Glutamatergic neuron (in vitro differentiated cells): ENCODE data around the gene UBN1. TPM values are rescaled to one million over a fixed set of nuclear protein-coding genes. Genes with fewer than 3 reads are reported as not detected.
A peak's percentile ranks its signal among the peaks of the same experiment; 100 is the strongest.

ENCODE experiments used
- DNase-seq: peaks from one replicate; pipeline ENCODE4 v3.0.0; 2022
- H3K27ac Mint-ChIP-seq: one replicate; pipeline ENCODE4 v1.8.0; 2020; ENCODE audit warnings: mild to moderate bottlenecking, mixed read lengths, inconsistent platforms; ENCODE audit not compliant: unreplicated experiment
- H3K27me3 Mint-ChIP-seq: one replicate; pipeline ENCODE4 v1.8.0; 2020; ENCODE audit warnings: mild to moderate bottlenecking, moderate library complexity, mixed read lengths, inconsistent platforms; ENCODE audit not compliant: unreplicated experiment
- H3K36me3 Mint-ChIP-seq: one replicate; pipeline ENCODE4 v1.8.0; 2020; ENCODE audit warnings: mild to moderate bottlenecking, mixed read lengths, inconsistent platforms; ENCODE audit not compliant: unreplicated experiment
- H3K4me1 Mint-ChIP-seq: one replicate; pipeline ENCODE4 v1.8.0; 2020; ENCODE audit warnings: mild to moderate bottlenecking, low read depth, mixed read lengths, inconsistent platforms; ENCODE audit not compliant: unreplicated experiment
- H3K4me3 Mint-ChIP-seq: one replicate; pipeline ENCODE4 v1.8.0; 2020; ENCODE audit warnings: mild to moderate bottlenecking, mixed read lengths, inconsistent platforms; ENCODE audit not compliant: unreplicated experiment
- H3K9me3 Mint-ChIP-seq: one replicate; pipeline ENCODE4 v1.8.0; 2020; ENCODE audit warnings: mild to moderate bottlenecking, moderate library complexity, mixed read lengths, inconsistent platforms; ENCODE audit not compliant: unreplicated experiment
- CTCF ChIP-seq: fragments of 200-600 bp; sonication (generic); IDR thresholded peaks from one replicate; pipeline ENCODE4 v1.5.0; 2021; ENCODE audit not compliant: partially characterized antibody, unreplicated experiment
- total RNA-seq: library from RNA; stranded (reverse); fragmentation: NEBNext Ultra II Directional; extraction: Animal tissue kit (Norgen Biotek cat#: 25700); gene quantifications from one replicate; pipeline ENCODE4 v1.2.1, GENCODE V29; 2021; ENCODE audit not compliant: unreplicated experiment

The UBN1 gene
- total RNA-seq, 1 donor from 2014 or later: 34.3 TPM

DNA sequence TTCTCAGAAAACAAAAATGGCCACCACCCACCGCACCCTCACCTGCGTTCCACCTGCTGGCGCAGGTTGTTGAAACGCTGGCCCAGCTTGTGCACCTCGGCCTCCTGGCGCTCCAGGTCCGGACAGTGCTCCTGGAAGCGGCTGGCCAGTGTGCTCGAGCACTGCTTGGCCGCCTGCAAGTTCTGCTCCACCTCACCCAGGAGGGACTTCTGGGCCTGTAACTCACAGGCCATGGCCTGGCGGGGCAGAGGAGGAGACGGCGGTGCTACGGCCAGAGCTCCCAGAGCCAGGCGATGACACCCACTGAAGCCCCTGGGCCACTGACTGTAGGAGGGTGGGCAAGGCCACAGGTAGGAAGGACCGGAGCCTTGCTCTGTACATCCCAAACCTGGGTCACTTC is 43.4 kb downstream of the UBN1 start:
- H3K36me3 Mint-ChIP-seq: peaks cover 7% of the 10 kb centered on the region
- peaks cover 32% of the 10 kb centered on the region for H3K4me1 Mint-ChIP-seq
- H3K4me3 Mint-ChIP-seq: no peak overlapping the region
- H3K27me3 Mint-ChIP-seq: peaks cover 3% of the 10 kb centered on the region
- peaks cover 9% of the 10 kb centered on the region for H3K9me3 Mint-ChIP-seq
- no peak for DNase-seq
- TF ChIP-seq CTCF: no peak
- peak overlapping the region; percentile 77 for H3K27ac Mint-ChIP-seq

GRCh38 chr16:4891097-4891885 is 44.0 kb downstream of the UBN1 start:
- TF ChIP-seq CTCF: no peak
- no peak overlapping the region for H3K4me3 Mint-ChIP-seq
- peaks cover 26% of the 10 kb centered on the region for H3K4me1 Mint-ChIP-seq
- H3K9me3 Mint-ChIP-seq: peaks cover 5% of the 10 kb centered on the region
- no peak overlapping the region for H3K27ac Mint-ChIP-seq
- H3K36me3 Mint-ChIP-seq: peaks cover under 1% of the 10 kb centered on the region
- no peak for DNase-seq
- H3K27me3 Mint-ChIP-seq: peaks cover 3% of the 10 kb centered on the region

DNA sequence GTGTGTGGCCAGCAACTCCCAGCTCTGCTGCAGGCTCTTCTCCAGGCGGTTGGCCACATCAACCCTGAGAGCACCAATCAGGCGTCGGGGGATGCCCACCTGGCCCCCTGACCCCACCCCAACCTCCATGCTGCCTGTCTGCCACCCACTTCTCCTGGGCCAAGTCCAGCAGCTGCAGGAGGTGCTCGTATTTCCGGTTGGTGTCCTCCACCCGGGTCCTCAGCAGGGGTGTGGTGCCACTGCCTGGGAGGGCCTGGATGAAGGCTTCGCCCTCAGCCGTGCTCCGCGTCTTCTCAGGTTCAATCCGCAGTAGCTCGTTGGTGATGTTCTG is 44.6 kb downstream of the UBN1 start:
- H3K36me3 Mint-ChIP-seq: no peaks in the 10 kb centered on the region
- H3K27me3 Mint-ChIP-seq: peaks cover 3% of the 10 kb centered on the region
- peaks cover 23% of the 10 kb centered on the region for H3K4me1 Mint-ChIP-seq
- DNase-seq: no peak
- H3K9me3 Mint-ChIP-seq: peaks cover 5% of the 10 kb centered on the region
- H3K27ac Mint-ChIP-seq: peak overlapping the region; percentile 33
- no peak overlapping the region for H3K4me3 Mint-ChIP-seq
- no peak for TF ChIP-seq CTCF

DNA sequence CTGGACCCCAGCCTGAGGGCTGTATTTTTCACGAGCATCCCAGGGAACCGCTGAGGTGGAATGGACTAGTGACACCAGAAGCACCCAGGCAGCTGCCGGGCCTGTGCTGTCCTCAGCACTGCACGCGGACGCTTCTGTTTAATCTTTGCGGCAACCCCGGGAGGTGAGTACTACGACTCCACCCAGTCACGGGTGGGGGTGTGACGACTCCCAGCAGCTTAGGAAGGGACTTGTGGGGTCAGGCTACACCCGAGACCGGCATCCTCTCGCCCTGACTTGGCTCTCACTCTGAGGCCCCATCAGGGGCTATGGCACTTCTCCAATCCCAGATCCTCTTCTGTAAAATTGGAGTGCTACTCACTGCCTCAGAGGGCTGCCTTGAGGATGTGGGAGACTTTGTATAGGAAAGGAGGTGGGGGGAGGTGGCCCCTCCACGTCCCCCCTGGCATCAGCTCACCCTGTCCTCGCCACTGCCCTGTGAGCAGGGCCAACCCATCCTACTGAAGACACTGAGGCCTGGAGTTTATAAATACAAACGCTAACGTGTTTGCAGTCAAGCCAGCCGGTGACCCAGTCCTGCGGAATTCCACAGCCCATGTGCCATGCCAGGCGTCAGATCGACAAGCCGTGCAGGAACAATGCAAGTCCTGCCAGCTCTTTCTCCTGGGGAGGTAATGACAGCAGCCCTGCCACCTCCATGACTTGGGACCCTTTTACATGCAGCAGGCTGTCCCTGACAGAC is 45.3 kb downstream of the UBN1 start:
- peaks cover 5% of the 10 kb centered on the region for H3K9me3 Mint-ChIP-seq
- TF ChIP-seq CTCF: no peak
- H3K27me3 Mint-ChIP-seq: peaks cover 3% of the 10 kb centered on the region
- peaks cover 20% of the 10 kb centered on the region for H3K4me1 Mint-ChIP-seq
- no peak overlapping the region for H3K4me3 Mint-ChIP-seq
- peak; percentile 38 for DNase-seq
- peak overlapping the region; percentile 33 for H3K27ac Mint-ChIP-seq
- H3K36me3 Mint-ChIP-seq: no peaks in the 10 kb centered on the region

GRCh38 chr16:4893103-4893862 is 46.0 kb downstream of the UBN1 start:
- TF ChIP-seq CTCF: no peak
- DNase-seq: no peak
- H3K27ac Mint-ChIP-seq: peak overlapping the region; percentile 48
- H3K9me3 Mint-ChIP-seq: peaks cover 4% of the 10 kb centered on the region
- H3K4me3 Mint-ChIP-seq: no peak overlapping the region
- no peaks in the 10 kb centered on the region for H3K36me3 Mint-ChIP-seq
- H3K4me1 Mint-ChIP-seq: peaks cover 13% of the 10 kb centered on the region
- peaks cover 3% of the 10 kb centered on the region for H3K27me3 Mint-ChIP-seq
